HG03469 (cell line): ENCODE measurements around the gene CCDC88A.
"Not testable (repeated sequence)": the region's sequence is repeated elsewhere in the genome, so short reads cannot be mapped to it uniquely, and the experiment has no call there.

Experiments
- ATAC-seq: cut with Tn5 transposase; IDR thresholded peaks from one replicate; pipeline ENCODE4 v1.9.1; 2021; ENCODE audit warnings: mild to moderate bottlenecking, moderate library complexity, moderate number of reproducible peaks; ENCODE audit not compliant: unreplicated experiment

Gene CCDC88A

GRCh38 chr2:55391155-55391554, 28.5 kb downstream of the CCDC88A start:
- no peak for ATAC-seq

- ATAC-seq = not testable (repeated sequence)
Observed at GRCh38 chr2:55385516-55385915, 34.1 kb downstream of the CCDC88A start.

GRCh38 chr2:55384786-55385185, 34.9 kb downstream of the CCDC88A start:
- ATAC-seq = no peak

- ATAC-seq = no peak
Observed at GRCh38 chr2:55371376-55371775, 48.3 kb downstream of the CCDC88A start.

GRCh38 chr2:55370208-55370607, 49.4 kb downstream of the CCDC88A start:
- ATAC-seq = no peak

GRCh38 chr2:55365303-55365702, 54.4 kb downstream of the CCDC88A start:
- ATAC-seq = no peak

- ATAC-seq = no peak
Observed at GRCh38 chr2:55364189-55365055, 55.2 kb downstream of the CCDC88A start.

GRCh38 chr2:55363636-55364035, 56.0 kb downstream of the CCDC88A start:
- ATAC-seq = no peak

- ATAC-seq = no peak
Observed at GRCh38 chr2:55361465-55362189, 58.0 kb downstream of the CCDC88A start.

- ATAC-seq = no peak
Observed at GRCh38 chr2:55358451-55358850, 61.2 kb downstream of the CCDC88A start.

GRCh38 chr2:55357927-55358326, 61.7 kb downstream of the CCDC88A start:
- ATAC-seq = no peak

GRCh38 chr2:55357164-55357563, 62.5 kb downstream of the CCDC88A start:
- ATAC-seq = no peak

GRCh38 chr2:55356136-55356535, 63.5 kb downstream of the CCDC88A start:
- ATAC-seq = not testable (repeated sequence)

- no peak for ATAC-seq
Observed at GRCh38 chr2:55355451-55355850, 64.2 kb downstream of the CCDC88A start.

- no peak for ATAC-seq
Observed at GRCh38 chr2:55351672-55352071, 68.0 kb downstream of the CCDC88A start.

GRCh38 chr2:55345064-55345463, 74.6 kb downstream of the CCDC88A start:
- no peak for ATAC-seq

- ATAC-seq = no peak
Observed at GRCh38 chr2:55338268-55338667, 81.4 kb downstream of the CCDC88A start.

GRCh38 chr2:55334728-55335127, 84.9 kb downstream of the CCDC88A start:
- ATAC-seq = no peak

- ATAC-seq = no peak
Observed at GRCh38 chr2:55330541-55331297, 88.9 kb downstream of the CCDC88A start.

GRCh38 chr2:55327470-55328230, 92.0 kb downstream of the CCDC88A start:
- ATAC-seq = no peak

- no peak for ATAC-seq
Observed at GRCh38 chr2:55314985-55315384, 104.7 kb downstream of the CCDC88A start.
